SK-N-SH (cell line): Measurements from ENCODE around the gene STX19.
"Not testable (repeated sequence)": the region's sequence is repeated elsewhere in the genome, so short reads cannot be mapped to it uniquely, and the experiment has no call there.

Experiments
- CTCF ChIP-seq: fragments of 200-600 bp; sonication (generic); IDR thresholded peaks from 2 replicates; pipeline ENCODE4 v1.6.1; 2017; ENCODE audit warnings: antibody characterized with exemption, mild to moderate bottlenecking, moderate library complexity
- ELF1 ChIP-seq: IDR thresholded peaks from 2 replicates; pipeline ENCODE4 v1.4.0; 2012
- FOSL2 ChIP-seq: IDR thresholded peaks from 2 replicates; pipeline ENCODE4 v1.4.0; 2012; ENCODE audit warnings: low read depth, mild to moderate bottlenecking, moderate library complexity, borderline replicate concordance
- MAX ChIP-seq: IDR thresholded peaks from 2 replicates; pipeline ENCODE4 v1.4.0; 2012; ENCODE audit warnings: low read depth
- MXI1 ChIP-seq: IDR thresholded peaks from 2 replicates; pipeline ENCODE4 v1.6.1; 2012; ENCODE audit warnings: mild to moderate bottlenecking, low read depth, low read length, improper control_type of control experiment
- REST ChIP-seq: IDR thresholded peaks from 2 replicates; pipeline ENCODE4 v1.6.1; 2012; ENCODE audit warnings: mild to moderate bottlenecking, low read depth, low read length, moderate library complexity
- YY1 ChIP-seq: IDR thresholded peaks from 2 replicates; pipeline ENCODE4 v1.4.0; 2012; ENCODE audit warnings: low read depth, mild to moderate bottlenecking
- ZBTB33 ChIP-seq: IDR thresholded peaks from 2 replicates; pipeline ENCODE4 v1.4.0; 2012; ENCODE audit warnings: low read depth, borderline replicate concordance

GRCh38 chr3:94044100-94044936 is 15.9 kb upstream of the STX19 start:
- TF ChIP-seq CTCF, ELF1, MAX, YY1, MXI1, REST, FOSL2, ZBTB33: not testable (repeated sequence)
